ENCODE data around the gene LDLRAD4.
"Not testable (repeated sequence)": the region's sequence is repeated elsewhere in the genome, so short reads cannot be mapped to it uniquely, and the experiment has no call there.

The LDLRAD4 gene

DNA sequence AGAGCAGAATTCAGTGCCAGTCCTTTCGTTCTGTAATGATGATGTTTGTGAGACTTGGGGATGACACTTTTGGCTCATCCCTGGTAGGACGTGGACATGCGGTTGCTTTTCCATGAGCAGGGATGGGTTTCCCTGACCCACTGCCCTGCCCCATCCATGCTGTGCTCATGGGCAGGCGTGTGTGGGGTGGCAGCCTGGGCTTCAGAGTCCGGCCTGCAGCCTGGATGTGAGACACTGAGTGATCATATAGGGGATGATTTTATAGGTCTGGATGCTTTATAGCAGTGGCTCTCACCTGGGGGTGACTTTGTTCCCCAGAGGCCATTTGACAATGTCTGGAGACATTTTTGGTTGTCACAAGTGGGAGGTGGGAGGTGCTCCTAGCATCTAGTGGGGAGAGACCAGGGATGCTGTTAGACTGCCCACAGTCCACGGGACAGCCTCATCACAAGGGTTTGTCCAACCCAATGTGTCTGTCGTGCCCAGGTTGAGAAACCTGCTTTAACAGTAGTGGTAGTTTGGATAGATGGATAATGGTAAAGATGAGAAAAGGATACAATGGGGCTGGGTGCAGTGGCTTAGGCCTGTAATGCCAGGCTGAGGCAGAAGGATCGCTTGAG lies 38.9 kb downstream of the LDLRAD4 start:
- no peak for DNase-seq (ENCODE audit: low spot score)
- TF ChIP-seq, protein P1, sequence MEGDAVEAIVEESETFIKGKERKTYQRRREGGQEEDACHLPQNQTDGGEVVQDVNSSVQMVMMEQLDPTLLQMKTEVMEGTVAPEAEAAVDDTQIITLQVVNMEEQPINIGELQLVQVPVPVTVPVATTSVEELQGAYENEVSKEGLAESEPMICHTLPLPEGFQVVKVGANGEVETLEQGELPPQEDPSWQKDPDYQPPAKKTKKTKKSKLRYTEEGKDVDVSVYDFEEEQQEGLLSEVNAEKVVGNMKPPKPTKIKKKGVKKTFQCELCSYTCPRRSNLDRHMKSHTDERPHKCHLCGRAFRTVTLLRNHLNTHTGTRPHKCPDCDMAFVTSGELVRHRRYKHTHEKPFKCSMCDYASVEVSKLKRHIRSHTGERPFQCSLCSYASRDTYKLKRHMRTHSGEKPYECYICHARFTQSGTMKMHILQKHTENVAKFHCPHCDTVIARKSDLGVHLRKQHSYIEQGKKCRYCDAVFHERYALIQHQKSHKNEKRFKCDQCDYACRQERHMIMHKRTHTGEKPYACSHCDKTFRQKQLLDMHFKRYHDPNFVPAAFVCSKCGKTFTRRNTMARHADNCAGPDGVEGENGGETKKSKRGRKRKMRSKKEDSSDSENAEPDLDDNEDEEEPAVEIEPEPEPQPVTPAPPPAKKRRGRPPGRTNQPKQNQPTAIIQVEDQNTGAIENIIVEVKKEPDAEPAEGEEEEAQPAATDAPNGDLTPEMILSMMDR (IDR thresholded peaks at IDR 0.05; ENCODE audit: extremely low read depth, missing control alignments) = no peak

DNA sequence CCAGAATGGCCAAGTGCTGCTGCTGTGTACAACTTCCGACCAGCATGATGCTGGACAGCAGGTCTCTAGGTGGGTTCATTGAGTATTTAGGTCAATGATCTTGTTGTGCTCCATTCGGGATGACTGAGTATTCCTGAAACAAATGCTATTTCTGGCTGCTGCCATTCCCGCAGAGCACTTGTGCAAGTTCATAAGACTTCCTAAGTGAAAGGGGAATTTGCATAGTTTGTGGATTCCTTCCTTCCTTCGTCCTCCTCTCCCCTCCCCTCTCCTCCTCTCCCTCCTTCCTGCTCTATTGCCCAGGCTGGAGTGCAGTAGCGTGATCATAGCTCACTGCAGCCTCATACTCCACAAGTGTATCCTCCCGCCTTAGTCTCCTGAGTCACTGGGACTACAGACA lies 40.4 kb downstream of the LDLRAD4 start:
- TF ChIP-seq, protein P1 (IDR thresholded peaks at IDR 0.05; ENCODE audit: extremely low read depth, missing control alignments) = no peak
- no peak for DNase-seq (ENCODE audit: low spot score)

DNA sequence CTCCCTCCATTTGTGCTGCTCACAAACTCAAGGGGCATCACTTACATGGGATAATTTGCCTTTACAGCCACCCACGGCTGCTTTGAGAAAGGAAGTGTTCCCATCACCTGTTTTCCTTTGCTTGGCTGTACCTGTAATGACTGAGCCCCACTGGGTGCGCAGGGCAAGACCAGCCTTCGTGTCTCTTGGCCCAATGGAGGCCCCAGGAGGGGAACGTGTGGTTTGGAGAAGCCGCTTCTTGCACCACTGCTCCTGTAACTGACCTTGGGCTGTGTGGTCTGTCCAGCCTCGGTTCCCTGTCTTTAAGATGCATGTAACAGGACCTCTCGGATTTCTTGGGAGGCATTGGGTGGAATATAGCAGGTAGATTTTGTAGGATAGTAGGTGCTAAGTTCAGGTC lies 41.1 kb downstream of the LDLRAD4 start:
- no peak for DNase-seq (ENCODE audit: low spot score)
- TF ChIP-seq, protein P1 (IDR thresholded peaks at IDR 0.05; ENCODE audit: extremely low read depth, missing control alignments) = no peak

DNA sequence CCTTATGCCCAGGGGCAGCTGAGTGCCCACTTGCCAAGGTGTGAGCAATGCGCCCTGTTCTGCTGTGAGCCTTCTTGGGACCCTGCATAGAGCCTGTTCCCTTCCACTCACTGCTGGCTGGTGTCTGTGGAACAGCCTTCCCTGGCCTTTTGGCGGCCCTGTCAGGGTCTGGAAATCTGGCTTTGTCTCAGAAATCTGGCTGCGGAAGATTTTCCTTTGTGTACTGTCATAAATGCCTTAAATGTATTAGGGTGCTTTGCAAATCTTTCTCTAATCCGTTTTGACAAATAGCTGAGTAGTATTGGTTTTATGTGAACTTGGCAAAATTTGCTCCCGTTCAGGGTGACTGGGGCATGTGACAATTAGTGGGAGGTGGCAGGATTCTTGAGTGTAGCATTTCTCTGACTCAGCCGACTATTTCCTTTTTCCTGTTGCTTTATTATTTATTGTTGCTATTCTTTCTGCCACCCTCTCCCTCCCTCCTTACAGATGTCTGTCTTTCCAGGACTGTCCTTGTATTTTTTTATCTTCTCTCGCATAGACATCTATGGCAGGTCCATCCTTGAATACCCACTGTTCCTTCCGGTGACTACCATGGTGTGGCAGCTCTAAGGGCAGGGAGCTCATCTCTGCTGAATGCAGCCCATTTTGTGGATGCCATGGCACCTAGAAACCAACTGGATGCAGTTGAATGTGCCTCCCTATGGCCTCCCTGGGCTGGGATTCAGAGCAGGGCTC lies 41.8 kb downstream of the LDLRAD4 start:
- no peak for DNase-seq (ENCODE audit: low spot score)
- TF ChIP-seq, protein P1 (IDR thresholded peaks at IDR 0.05; ENCODE audit: extremely low read depth, missing control alignments) = no peak

DNA sequence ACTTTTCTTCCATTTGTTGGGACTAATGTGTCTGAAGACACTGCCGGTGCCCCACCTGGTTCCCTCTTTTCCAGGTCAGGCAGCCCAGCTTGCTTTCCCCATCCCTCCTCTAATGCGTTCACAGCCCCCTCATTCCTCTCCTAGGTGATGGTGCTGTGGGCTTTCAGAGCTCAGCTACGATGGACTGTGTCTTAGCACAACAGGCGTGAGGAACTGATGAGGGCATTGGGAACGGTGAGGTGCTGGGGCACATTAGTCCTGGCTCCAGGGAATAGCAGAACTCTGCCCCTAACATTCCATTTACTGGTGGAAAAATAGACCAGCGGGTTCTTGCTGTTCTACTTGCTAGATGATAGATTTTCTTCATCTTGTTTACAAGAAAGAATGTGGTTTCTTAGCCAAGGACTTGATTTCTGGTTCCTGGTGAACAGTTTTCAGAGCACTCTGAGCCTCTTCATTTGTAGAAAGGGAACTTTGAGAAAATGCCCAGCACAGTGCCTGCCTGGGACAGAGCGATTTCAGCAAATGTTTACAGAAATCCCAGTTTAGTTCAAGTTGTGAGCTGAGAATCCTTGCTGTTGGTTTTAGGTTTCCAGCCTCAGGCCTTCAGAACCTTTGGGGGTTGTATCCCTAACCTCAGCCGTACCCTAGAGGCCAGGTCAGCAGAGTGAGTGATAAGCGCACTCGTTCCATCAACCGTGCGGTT lies 42.5 kb downstream of the LDLRAD4 start:
- TF ChIP-seq, protein P1 (IDR thresholded peaks at IDR 0.05; ENCODE audit: extremely low read depth, missing control alignments) = no peak
- no peak for DNase-seq (ENCODE audit: low spot score)

DNA sequence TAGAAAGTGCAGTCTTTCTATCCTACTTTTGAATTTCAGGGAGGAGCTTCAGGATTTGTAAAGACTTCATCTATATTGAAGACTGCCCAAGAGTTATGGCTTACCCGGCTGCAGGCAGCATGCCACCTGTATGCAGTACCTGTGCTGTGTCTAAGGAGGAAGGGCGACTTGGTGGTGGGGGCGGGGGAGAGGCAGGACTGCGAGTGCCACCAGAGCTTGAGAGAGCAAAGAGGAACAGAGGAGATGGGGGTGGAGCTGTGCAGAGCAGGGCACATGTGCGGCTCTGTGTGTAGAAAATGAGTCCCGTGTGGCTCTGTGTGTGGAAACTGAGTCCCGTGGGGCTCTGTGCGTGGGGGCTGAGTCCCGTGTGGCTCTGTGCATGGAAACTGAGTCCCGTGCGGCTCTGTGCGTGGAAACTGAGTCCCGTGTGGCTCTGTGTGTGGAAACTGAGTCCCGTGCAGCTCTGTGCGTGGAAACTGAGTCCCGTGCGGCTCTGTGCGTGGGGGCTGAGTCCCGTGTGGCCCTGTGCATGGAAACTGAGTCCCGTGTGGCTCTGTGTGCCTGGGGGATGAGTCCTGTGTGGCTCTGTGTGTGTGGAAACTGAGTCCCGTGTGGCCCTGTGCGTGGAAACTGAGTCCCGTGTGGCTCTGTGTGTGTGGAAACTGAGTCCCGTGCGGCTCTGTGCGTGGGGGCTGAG lies 43.2 kb downstream of the LDLRAD4 start:
- TF ChIP-seq, protein P1 (IDR thresholded peaks at IDR 0.05; ENCODE audit: extremely low read depth, missing control alignments) = no peak
- DNase-seq (ENCODE audit: low spot score) = no peak

DNA sequence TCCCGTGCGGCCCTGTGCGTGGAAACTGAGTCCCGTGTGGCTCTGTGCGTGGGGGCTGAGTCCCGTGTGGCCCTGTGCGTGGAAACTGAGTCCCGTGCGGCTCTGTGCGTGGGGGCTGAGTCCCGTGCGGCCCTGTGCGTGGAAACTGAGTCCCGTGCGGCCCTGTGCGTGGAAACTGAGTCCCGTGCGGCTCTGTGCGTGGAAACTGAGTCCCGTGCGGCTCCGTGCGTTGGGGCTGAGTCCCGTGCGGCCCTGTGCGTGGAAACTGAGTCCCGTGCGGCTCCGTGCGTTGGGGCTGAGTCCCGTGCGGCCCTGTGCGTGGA lies 43.8 kb downstream of the LDLRAD4 start:
- DNase-seq (ENCODE audit: low spot score) = not testable (repeated sequence)

All from GM20000 (cell line).